HL-60 (cell line): Measurements from ENCODE around the gene SMIM12.

Source experiments
- CTCF ChIP-seq: IDR thresholded peaks from one replicate; pipeline ENCODE4 v1.5.1; 2011; ENCODE audit warnings: low read length, control low read depth, inconsistent platforms; ENCODE audit not compliant: insufficient read depth
- GABPA ChIP-seq: IDR thresholded peaks from 2 replicates; pipeline ENCODE4 v1.6.1; 2012; ENCODE audit warnings: low read depth
- POLR2AphosphoS5 ChIP-seq: IDR thresholded peaks from 2 replicates; pipeline ENCODE4 v1.6.1; 2012; ENCODE audit warnings: low read depth
- REST ChIP-seq: IDR thresholded peaks from 2 replicates; pipeline ENCODE4 v1.6.1; 2012; ENCODE audit warnings: low read depth; ENCODE audit not compliant: insufficient replicate concordance

- TF ChIP-seq CTCF (no peak), GABPA (no peak), REST (no peak), POLR2AphosphoS5 (no peak)
Measured at GRCh38 chr1:34847094-34847493, 12.5 kb downstream of the SMIM12 start.
